Testis (tissue), 3 donors: Measurements from ENCODE around the gene BABAM2. TPM values are rescaled to one million over a fixed set of nuclear protein-coding genes. Genes with fewer than 3 reads are reported as not detected.

ENCODE experiments used
- DNase-seq: peaks from one replicate; pipeline ENCODE4 v3.0.0-alpha.2; 2019
- H3K27ac ChIP-seq, 2 donors: fragments of 200-600 bp; sonication (generic); one replicate each; pipeline ENCODE4 v1.5.1; 2019
- H3K27me3 ChIP-seq: fragments of 200-600 bp; sonication (generic); one replicate; pipeline ENCODE4 v1.5.1; 2019
- H3K36me3 ChIP-seq: fragments of 200-600 bp; sonication (generic); one replicate; pipeline ENCODE4 v1.5.1; 2017; ENCODE audit warnings: low read depth; ENCODE audit errors: missing control alignments
- H3K4me1 ChIP-seq: fragments of 200-600 bp; sonication (generic); one replicate; pipeline ENCODE4 v1.5.1; 2019
- H3K4me3 ChIP-seq, 2 donors: fragments of 200-600 bp; sonication (generic); one replicate each; pipeline ENCODE4 v1.5.1; 2017 to 2019
- H3K9me3 ChIP-seq: fragments of 200-600 bp; sonication (generic); one replicate; pipeline ENCODE4 v1.5.1; 2017
- POLR2A ChIP-seq: fragments of 450-650 bp; IDR thresholded peaks from one replicate; pipeline ENCODE4 v1.6.1; 2017; ENCODE audit warnings: antibody characterized with exemption, mild to moderate bottlenecking, moderate library complexity
- WGBS, 2 donors: methylation state at CpG; one replicate each; pipeline ENCODE4 v1.1.5; 2018; 5-methylcytosine and 5-hydroxymethylcytosine counted together
- intact Hi-C: fragments of 100-400 bp; cut with DNase I; formaldehyde crosslinking; loops from one replicate; pipeline ENCODE4 v1.15.1; 2023; ENCODE audit warnings: low total_unique reads
- polyA plus RNA-seq: library from polyadenylated mRNA; stranded (reverse); fragments of 350-450 nt; fragmentation: Illumina TruSeq; extraction: RNeasy Lipid Tissue Mini Kit (QIAGEN cat#74804); gene quantifications from one replicate; pipeline ENCODE4 v1.2.3, GENCODE V29; 2014; ENCODE audit warnings: low read depth, low replicate concordance; ENCODE audit not compliant: insufficient read depth
- total RNA-seq, 2 donors: library from RNA; depleted of rRNA; stranded (reverse); fragments of >200 nt; gene quantifications; one replicate each; pipeline ENCODE4 v1.2.3, GENCODE V29; 2016
- TF ChIP-seq, protein P1 (sequence below), 3 experiments: fragments of 450-650 bp in 2 of 3; fragments of 200-600 bp in 1 of 3; sonication (generic) in 1 of 3; IDR thresholded peaks; one replicate each; pipeline ENCODE4 v1.5.1; 2016 to 2019; ENCODE audit warnings: antibody characterized with exemption in 3 of 3, mild to moderate bottlenecking in 2 of 3, moderate library complexity in 1 of 3

Gene BABAM2
- total and polyA plus RNA-seq, 3 donors from 2014 or later, result 49.2 to 70.6 (median 59.1) TPM

DNA sequence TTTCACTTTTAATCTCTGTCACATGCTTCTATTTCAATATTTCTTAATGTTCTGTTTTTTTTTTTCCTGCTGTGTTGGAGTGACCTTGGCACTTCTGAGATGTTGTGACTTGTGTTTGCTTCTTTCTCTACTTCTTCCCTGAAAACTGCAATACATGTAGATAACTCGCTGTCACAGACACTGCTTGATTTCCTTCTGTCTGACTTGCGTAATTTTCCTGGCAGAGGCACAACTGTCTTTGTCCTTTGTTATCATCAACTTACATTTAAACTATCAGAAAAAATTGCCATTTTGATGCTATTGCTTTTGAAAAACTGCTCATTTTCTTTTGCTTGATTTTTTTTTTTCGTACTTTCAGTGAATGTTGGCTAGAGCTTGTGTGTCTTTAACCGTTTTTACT lies 69.0 kb downstream of the BABAM2 start:
- 26 to 29% methylated on average over 4 of the region's 4 CpGs for WGBS, 2 donors
- no peaks in the 10 kb centered on the region for H3K27me3 ChIP-seq
- intact Hi-C loops, result loop anchor here (10.0 kb wide), 1 partner anchor 435 kb away; the partner anchor contains the start of gene FOSL2
- H3K9me3 ChIP-seq, result no peaks in the 10 kb centered on the region
- TF ChIP-seq, protein P1, sequence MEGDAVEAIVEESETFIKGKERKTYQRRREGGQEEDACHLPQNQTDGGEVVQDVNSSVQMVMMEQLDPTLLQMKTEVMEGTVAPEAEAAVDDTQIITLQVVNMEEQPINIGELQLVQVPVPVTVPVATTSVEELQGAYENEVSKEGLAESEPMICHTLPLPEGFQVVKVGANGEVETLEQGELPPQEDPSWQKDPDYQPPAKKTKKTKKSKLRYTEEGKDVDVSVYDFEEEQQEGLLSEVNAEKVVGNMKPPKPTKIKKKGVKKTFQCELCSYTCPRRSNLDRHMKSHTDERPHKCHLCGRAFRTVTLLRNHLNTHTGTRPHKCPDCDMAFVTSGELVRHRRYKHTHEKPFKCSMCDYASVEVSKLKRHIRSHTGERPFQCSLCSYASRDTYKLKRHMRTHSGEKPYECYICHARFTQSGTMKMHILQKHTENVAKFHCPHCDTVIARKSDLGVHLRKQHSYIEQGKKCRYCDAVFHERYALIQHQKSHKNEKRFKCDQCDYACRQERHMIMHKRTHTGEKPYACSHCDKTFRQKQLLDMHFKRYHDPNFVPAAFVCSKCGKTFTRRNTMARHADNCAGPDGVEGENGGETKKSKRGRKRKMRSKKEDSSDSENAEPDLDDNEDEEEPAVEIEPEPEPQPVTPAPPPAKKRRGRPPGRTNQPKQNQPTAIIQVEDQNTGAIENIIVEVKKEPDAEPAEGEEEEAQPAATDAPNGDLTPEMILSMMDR (IDR thresholded peaks at IDR 0.05), result no peak
- TF ChIP-seq POLR2A, result no peak
- DNase-seq, result peak; percentile 91
- H3K36me3 ChIP-seq, result no peaks in the 10 kb centered on the region
- H3K4me3 ChIP-seq, result no peak overlapping the region
- peaks cover 42% of the 10 kb centered on the region for H3K4me1 ChIP-seq
- peak overlapping the region; percentile 69 to 72 for H3K27ac ChIP-seq

GRCh38 chr2:27960237-27960912 lies 69.8 kb downstream of the BABAM2 start:
- WGBS, 2 donors, result 33 to 49% methylated on average over 4 of the region's 4 CpGs
- no peaks in the 10 kb centered on the region for H3K27me3 ChIP-seq
- peak overlapping the region; percentile 59 to 72 for H3K27ac ChIP-seq
- no peaks in the 10 kb centered on the region for H3K9me3 ChIP-seq
- peaks cover 35% of the 10 kb centered on the region for H3K4me1 ChIP-seq
- no peak overlapping the region for H3K4me3 ChIP-seq
- DNase-seq, result no peak
- H3K36me3 ChIP-seq, result no peaks in the 10 kb centered on the region
- intact Hi-C loops, result no loop called here
- no peak for TF ChIP-seq POLR2A
- TF ChIP-seq, protein P1 (IDR thresholded peaks at IDR 0.05), result no peak

- Histone ChIP-seq H3K27me3 (no peaks in the 10 kb centered on the region), H3K4me1 (peaks cover 30% of the 10 kb centered on the region), H3K4me3 (no peak overlapping the region), H3K36me3 (no peaks in the 10 kb centered on the region), H3K9me3 (no peaks in the 10 kb centered on the region), H3K27ac (no peak overlapping the region)
- TF ChIP-seq, protein P1 (IDR thresholded peaks at IDR 0.05), result no peak
- TF ChIP-seq POLR2A, result no peak
- 84 to 87% methylated on average over 2 of the region's 2 CpGs for WGBS, 2 donors
- intact Hi-C loops, result no loop called here
- DNase-seq, result no peak
These were observed 71.5 kb downstream of the BABAM2 start for GRCh38 chr2:27962006-27962405.

DNA sequence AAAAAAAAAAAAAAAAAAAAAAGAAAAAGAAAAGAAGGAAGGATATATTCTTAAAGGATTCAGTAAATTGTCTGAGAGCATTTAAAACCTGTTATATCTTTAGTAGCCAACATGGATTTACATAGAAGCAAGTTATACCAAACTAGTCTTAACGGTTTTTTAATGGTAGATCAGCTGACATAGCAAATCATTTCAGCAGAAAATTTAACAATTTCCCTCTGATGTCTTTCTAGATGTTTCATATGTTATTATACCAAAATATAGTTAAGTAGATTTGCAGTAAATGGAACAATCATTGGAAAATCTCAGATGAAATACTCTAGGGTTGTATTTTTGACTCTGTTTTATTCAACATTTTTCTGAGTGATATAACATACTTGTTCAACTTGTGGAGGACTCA lies 72.9 kb downstream of the BABAM2 start:
- H3K27ac ChIP-seq, result no peak overlapping the region
- no peaks in the 10 kb centered on the region for H3K36me3 ChIP-seq
- H3K4me1 ChIP-seq, result peaks cover 30% of the 10 kb centered on the region
- DNase-seq, result no peak
- no peaks in the 10 kb centered on the region for H3K27me3 ChIP-seq
- 88 to 96% methylated on average over 1 of the region's 1 CpG for WGBS, 2 donors
- no peaks in the 10 kb centered on the region for H3K9me3 ChIP-seq
- intact Hi-C loops, result no loop called here
- H3K4me3 ChIP-seq, result no peak overlapping the region
- no peak for TF ChIP-seq POLR2A
- TF ChIP-seq, protein P1 (IDR thresholded peaks at IDR 0.05), result no peak

DNA sequence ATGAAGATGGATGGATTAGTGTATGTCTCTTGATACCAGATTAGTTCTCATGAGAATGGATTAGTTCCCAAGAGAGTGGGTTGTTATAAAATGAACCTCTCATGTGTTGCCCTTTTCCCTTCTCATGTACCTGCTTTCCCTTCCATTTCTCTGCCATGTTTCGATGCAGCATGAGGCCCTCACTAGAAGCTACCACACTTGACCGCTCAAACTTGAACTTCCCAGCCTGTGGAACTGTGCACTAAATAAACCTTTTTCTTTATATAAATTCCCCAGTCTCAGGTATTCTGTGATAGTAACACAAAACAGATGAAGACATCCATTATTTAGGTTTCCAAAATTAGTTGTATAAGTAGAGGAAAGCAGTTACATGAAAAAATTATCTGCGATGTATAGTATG lies 73.5 kb downstream of the BABAM2 start:
- DNase-seq, result no peak
- Histone ChIP-seq H3K4me3 (no peak overlapping the region), H3K4me1 (peaks cover 24% of the 10 kb centered on the region), H3K27ac (no peak overlapping the region), H3K27me3 (no peaks in the 10 kb centered on the region), H3K9me3 (no peaks in the 10 kb centered on the region), H3K36me3 (no peaks in the 10 kb centered on the region)
- intact Hi-C loops, result no loop called here
- 68 to 96% methylated on average over 3 of the region's 3 CpGs for WGBS, 2 donors
- no peak for TF ChIP-seq POLR2A
- TF ChIP-seq, protein P1 (IDR thresholded peaks at IDR 0.05), result no peak
